Measurements from ENCODE around the gene ATP6V1C2. TPM values are rescaled to one million over a fixed set of nuclear protein-coding genes. Genes with fewer than 3 reads are reported as not detected.

ATP6V1C2 gene, protein sequence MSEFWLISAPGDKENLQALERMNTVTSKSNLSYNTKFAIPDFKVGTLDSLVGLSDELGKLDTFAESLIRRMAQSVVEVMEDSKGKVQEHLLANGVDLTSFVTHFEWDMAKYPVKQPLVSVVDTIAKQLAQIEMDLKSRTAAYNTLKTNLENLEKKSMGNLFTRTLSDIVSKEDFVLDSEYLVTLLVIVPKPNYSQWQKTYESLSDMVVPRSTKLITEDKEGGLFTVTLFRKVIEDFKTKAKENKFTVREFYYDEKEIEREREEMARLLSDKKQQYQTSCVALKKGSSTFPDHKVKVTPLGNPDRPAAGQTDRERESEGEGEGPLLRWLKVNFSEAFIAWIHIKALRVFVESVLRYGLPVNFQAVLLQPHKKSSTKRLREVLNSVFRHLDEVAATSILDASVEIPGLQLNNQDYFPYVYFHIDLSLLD
- total RNA-seq (2011; cell fraction: chromatin; rRNA removed; ENCODE audit: low replicate concordance) = 0.16 TPM in 1 of 2 replicates, not detected in the other
- not detected in 2 replicates for total RNA-seq (2011; cell fraction: nucleolus; rRNA removed)
- total RNA-seq (2011; cell fraction: nucleoplasm; rRNA removed) = not detected in 2 replicates
- total RNA-seq (2014; rRNA removed) = not detected in 2 replicates
- total RNA-seq (2014; rRNA removed; fragmentation: Illumina TruSeq; extraction: Trizol) = not detected in 2 replicates
- total RNA-seq (2015; rRNA removed; fragmentation: Illumina TruSeq; extraction: Trizol) = not detected in 2 replicates
- total RNA-seq (2021) = 0.09 TPM in 1 of 2 replicates, not detected in the other
- polyA plus RNA-seq (2011; rRNA removed) = 0.04 and 0.10 TPM in 2 replicates
- polyA plus RNA-seq (2011; cell fraction: cytosol; rRNA removed) = not detected in 2 replicates
- polyA plus RNA-seq (2011; cell fraction: nucleus; rRNA removed) = 0.17 and 0.27 TPM in 2 replicates
- polyA plus RNA-seq (2012) = 1.0 and 1.5 TPM in 2 replicates
- not detected in 2 replicates for polyA plus RNA-seq (2014; fragmentation: Illumina TruSeq; extraction: Trizol)
- polyA plus RNA-seq (2014; fragmentation: Nextera tagmentation; extraction: Ambion mirVana) = under 1 TPM; 0.28 to 0.31 TPM
- 0.01 and 0.13 TPM in 2 replicates for polyA plus RNA-seq (2014; rRNA removed)
- not detected in 2 replicates for polyA minus RNA-seq (2011; rRNA and poly(A)+ RNA removed)
- 3.1 TPM in 1 of 2 replicates, not detected in the other for polyA minus RNA-seq (2011; cell fraction: cytosol; rRNA and poly(A)+ RNA removed)
- polyA minus RNA-seq (2011; cell fraction: nucleus; rRNA and poly(A)+ RNA removed) = 0.40 TPM in 1 of 2 replicates, not detected in the other
- percentile 3 among the genes with signal in this experiment for Bru-seq, nascent RNA
- BruChase-seq, experiment 1, labeled RNA remaining after a 2-hour chase = percentile 1 among the genes with signal in this experiment
- BruChase-seq, experiment 2, labeled RNA remaining after a 6-hour chase = not detected
- long read RNA-seq, experiment 1, partial matches to known transcripts = 0 of 3 reads
- long read RNA-seq, experiment 1, other reads (novel, unspliced or antisense) = 3 of 3 reads
- long read RNA-seq, experiment 2 = 0 reads
- long read RNA-seq, experiment 3 = 0 reads

DNA sequence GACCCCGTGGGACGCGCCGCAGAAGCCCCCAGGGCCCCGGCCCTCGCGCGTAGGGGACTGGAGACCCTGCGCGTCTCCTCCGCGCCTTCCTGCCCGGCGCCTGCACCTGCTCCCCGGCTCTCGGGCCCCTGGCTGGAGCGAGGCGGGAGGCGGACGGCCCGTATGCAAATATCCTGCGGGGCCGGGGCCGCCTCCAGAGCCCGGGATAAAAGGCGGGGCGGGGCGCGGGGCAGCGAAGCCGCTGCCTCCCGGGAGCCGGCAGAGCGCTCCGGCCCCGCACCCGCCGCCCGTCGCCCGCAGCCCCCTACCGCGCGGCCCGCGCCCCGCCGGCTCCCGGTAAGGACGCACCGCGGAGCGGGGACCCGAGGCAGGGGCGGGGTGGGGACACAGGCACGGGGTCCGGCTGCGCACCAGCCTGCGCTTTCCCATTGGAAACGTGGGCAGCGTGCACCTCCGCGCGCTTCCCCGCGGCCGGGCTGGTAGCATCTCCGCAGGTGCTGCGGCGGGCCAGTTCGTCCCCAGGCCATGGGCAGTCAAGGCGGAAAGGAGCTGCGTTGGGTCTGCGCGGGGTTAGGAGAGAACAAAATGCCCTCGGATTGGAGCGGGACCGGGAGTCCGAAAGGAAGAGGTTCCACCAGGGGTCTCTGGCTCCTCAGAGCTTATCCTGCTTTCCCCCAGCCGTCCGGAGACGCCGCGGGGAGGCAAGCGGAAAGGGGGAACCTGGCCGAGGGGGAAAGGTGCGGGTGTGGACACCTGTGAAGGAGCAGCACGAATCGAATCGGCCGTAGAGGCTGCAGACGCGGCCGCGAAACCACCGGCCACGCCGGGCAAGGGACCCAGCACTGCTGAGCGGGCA, at the start of gene ATP6V1C2:
Gene ATP6V1C2 (plus strand): TSS at position 235 of the 856 bp plus-strand sequence. CDS start 1,220 bp downstream, outside the sequence.
- intact Hi-C loops (cut with micrococcal nuclease) (no loop called here), in situ Hi-C loops (cut with MboI) (no loop called here)
- Histone ChIP-seq H4K20me1 (replicated peaks; ENCODE audit: control insufficient read depth, insufficient read depth, low read length) (peaks cover 3% of the 10 kb centered on the region; the same call in 1 of the 2 replicates), H3K36me3 (ENCODE audit: control insufficient read depth, insufficient read depth, low read length) (no peaks in the 10 kb centered on the region), H3K9me3 (replicated peaks; ENCODE audit: control insufficient read depth, insufficient read depth, low read depth, low read length) (no peaks in the 10 kb centered on the region), H3K9ac (ENCODE audit: insufficient read depth in 1 of 2, low read depth in 2 of 2, low read length in 2 of 2) (no peak within 1 kb of the TSS), H3K27ac (ENCODE audit: extremely low read depth, low read depth, low read length) (no peak within 1 kb of the TSS), H2AFZ (ENCODE audit: low read depth, low read length) (no peak within 1 kb of the TSS), H3K4me1 (replicated peaks in 1 of 2; ENCODE audit: control insufficient read depth in 2 of 2, insufficient read depth in 2 of 2, low read length in 2 of 2) (peaks cover 0 to 12% of the 10 kb centered on the region in 2 experiments; a peak in 1 of 5 replicates), H3K79me2 (ENCODE audit: control insufficient read depth, insufficient read depth, low read length) (no peaks in the 10 kb centered on the region), H3K4me2 (ENCODE audit: insufficient read depth, low read length) (no peak within 1 kb of the TSS), H3K4me3 (no peak within 1 kb of the TSS), H3K9me1 (ENCODE audit: control insufficient read depth, insufficient read depth, low read length) (no peaks in the 10 kb centered on the region), H3K27me3 (ENCODE audit: control insufficient read depth in 2 of 2, insufficient read depth in 2 of 2, low read length in 2 of 2) (peaks cover 55 to 74% of the 10 kb centered on the region in 2 experiments)
- no TSS peak for BruUV-seq (replicated peaks)
- POLR2A ChIA-PET = interaction anchor here (0.6 to 1.3 kb wide), 5 partner anchors 12 to 68 kb away, joined by 3 to 4 read pairs (median 3); no protein-coding TSS in a partner anchor
- FAIRE-seq (no peak), ATAC-seq (peak; percentile 42; the same call in 2 of the 3 replicates), DNase-seq (ENCODE audit: extremely low read depth in 1 of 4, low spot score in 3 of 4) (peak in 3 of 4 experiments; percentile 17 to 28 (median 24))
- 22% methylated on average over 41 of the region's 99 CpGs for WGBS (ENCODE audit: insufficient coverage, low coverage, missing lambda C conversion rate)
- CTCF ChIA-PET (ENCODE audit: low intra/inter-chr PET ratio) = no interaction called here
- TF ChIP-seq, protein P1, sequence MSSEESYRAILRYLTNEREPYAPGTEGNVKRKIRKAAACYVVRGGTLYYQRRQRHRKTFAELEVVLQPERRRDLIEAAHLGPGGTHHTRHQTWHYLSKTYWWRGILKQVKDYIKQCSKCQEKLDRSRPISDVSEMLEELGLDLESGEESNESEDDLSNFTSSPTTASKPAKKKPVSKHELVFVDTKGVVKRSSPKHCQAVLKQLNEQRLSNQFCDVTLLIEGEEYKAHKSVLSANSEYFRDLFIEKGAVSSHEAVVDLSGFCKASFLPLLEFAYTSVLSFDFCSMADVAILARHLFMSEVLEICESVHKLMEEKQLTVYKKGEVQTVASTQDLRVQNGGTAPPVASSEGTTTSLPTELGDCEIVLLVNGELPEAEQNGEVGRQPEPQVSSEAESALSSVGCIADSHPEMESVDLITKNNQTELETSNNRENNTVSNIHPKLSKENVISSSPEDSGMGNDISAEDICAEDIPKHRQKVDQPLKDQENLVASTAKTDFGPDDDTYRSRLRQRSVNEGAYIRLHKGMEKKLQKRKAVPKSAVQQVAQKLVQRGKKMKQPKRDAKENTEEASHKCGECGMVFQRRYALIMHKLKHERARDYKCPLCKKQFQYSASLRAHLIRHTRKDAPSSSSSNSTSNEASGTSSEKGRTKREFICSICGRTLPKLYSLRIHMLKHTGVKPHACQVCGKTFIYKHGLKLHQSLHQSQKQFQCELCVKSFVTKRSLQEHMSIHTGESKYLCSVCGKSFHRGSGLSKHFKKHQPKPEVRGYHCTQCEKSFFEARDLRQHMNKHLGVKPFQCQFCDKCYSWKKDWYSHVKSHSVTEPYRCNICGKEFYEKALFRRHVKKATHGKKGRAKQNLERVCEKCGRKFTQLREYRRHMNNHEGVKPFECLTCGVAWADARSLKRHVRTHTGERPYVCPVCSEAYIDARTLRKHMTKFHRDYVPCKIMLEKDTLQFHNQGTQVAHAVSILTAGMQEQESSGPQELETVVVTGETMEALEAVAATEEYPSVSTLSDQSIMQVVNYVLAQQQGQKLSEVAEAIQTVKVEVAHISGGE (CRISPR knock-in tag; IDR thresholded peaks at IDR 0.05) = no peak
- peak; percentile 24 for TF ChIP-seq PCBP1 (IDR thresholded peaks at IDR 0.05; ENCODE audit: low read depth, low read length, poor library complexity, severe bottlenecking)
- TF ChIP-seq EZH2 (IDR thresholded peaks at IDR 0.05; ENCODE audit: borderline replicate concordance, low read depth, low read length) = 0 out of 2 replicates have a peak, but pooled peaks have one; percentile 40

Data from K562 (cell line).